AG04450 (cell line): ENCODE measurements around the gene HORMAD2. TPM values are rescaled to one million over a fixed set of nuclear protein-coding genes. Genes with fewer than 3 reads are reported as not detected.

Experiments
- CTCF ChIA-PET: fragments of 300-600, 350-600 bp; formaldehyde crosslinking; extraction: SDS; loops from one replicate; lab custom pipeline; 2022; ENCODE audit warnings: antibody characterized with exemption, inconsistent platforms; lab: Charles Lee
- POLR2A ChIA-PET: fragments of 350-600 bp; formaldehyde crosslinking; extraction: SDS; loops from one replicate; lab custom pipeline; 2021; ENCODE audit warnings: antibody characterized with exemption, inconsistent platforms; lab: Yijun Ruan, JAX
- DNase-seq: peaks from one replicate; pipeline ENCODE4 v3.0.0-alpha.2; 2011; ENCODE audit warnings: low read depth, low spot score
- H3K27ac ChIP-seq: one replicate; pipeline ENCODE4 v1.5.1; 2012; ENCODE audit warnings: low read depth, low read length, control low read depth
- H3K27me3 ChIP-seq: one replicate; pipeline ENCODE4 v1.6.0; 2012; ENCODE audit warnings: low read length; ENCODE audit not compliant: control insufficient read depth, insufficient read depth
- H3K4me3 ChIP-seq: 2 replicates; pipeline ENCODE4 v1.5.1; 2011; ENCODE audit warnings: mild to moderate bottlenecking, low read depth, low read length, control low read depth
- H3K9me3 ChIP-seq: 2 replicates; pipeline ENCODE4 v1.5.1; 2012; ENCODE audit warnings: low read length; ENCODE audit not compliant: control insufficient read depth, insufficient read depth
- CTCF ChIP-seq: IDR thresholded peaks from 2 replicates; pipeline ENCODE4 v1.5.1; 2011; ENCODE audit warnings: low read depth, low read length, control low read depth, inconsistent platforms
- polyA plus RNA-seq: library from polyadenylated mRNA; depleted of rRNA; stranded (reverse); fragments of >200 nt; gene quantifications from 2 replicates; pipeline ENCODE4 v1.2.3, GENCODE V29; 2011

The HORMAD2 gene
- polyA plus RNA-seq, 1 experiment = not detected

DNA sequence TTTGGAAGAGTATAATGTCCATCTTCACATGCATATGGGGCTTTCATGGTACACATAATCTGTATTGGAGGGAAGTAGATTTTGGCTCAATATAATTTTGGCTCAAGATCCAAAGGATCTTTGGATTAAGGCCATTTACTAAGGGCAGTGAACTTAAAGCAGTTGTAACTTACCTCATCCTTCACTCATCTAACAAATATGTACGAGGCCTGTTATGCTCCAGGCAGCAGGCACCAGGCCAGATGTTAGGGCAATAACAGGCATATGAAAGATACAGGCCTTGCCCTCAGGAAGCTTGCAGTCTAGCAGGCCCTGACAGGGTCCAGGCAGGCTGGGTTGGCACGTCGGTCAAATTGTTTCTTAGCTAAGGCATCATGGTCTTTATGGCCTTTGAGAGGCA is 121.7 kb downstream of the HORMAD2 start:
- Histone ChIP-seq H3K27me3 (no peaks in the 10 kb centered on the region), H3K27ac (no peak overlapping the region), H3K4me3 (no peak overlapping the region), H3K9me3 (peaks cover 12% of the 10 kb centered on the region)
- no peak for DNase-seq
- TF ChIP-seq CTCF = no peak
- ChIA-PET CTCF (interaction anchor here (1.2 kb wide), 1 partner anchor 94 kb away, joined by 7 read pairs; no protein-coding TSS in a partner anchor), POLR2A (no interaction called here)

- H3K27me3 ChIP-seq = no peaks in the 10 kb centered on the region
- no peak overlapping the region for H3K4me3 ChIP-seq
- no peak for TF ChIP-seq CTCF
- ChIA-PET POLR2A (no interaction called here), CTCF (interaction anchor here (1.2 kb wide), 1 partner anchor 94 kb away, joined by 7 read pairs; no protein-coding TSS in a partner anchor)
- no peak for DNase-seq
- peaks cover 12% of the 10 kb centered on the region for H3K9me3 ChIP-seq
- H3K27ac ChIP-seq = peak overlapping the region; percentile 85
These were observed 122.3 kb downstream of the HORMAD2 start for GRCh38 chr22:30202531-30203006.

DNA sequence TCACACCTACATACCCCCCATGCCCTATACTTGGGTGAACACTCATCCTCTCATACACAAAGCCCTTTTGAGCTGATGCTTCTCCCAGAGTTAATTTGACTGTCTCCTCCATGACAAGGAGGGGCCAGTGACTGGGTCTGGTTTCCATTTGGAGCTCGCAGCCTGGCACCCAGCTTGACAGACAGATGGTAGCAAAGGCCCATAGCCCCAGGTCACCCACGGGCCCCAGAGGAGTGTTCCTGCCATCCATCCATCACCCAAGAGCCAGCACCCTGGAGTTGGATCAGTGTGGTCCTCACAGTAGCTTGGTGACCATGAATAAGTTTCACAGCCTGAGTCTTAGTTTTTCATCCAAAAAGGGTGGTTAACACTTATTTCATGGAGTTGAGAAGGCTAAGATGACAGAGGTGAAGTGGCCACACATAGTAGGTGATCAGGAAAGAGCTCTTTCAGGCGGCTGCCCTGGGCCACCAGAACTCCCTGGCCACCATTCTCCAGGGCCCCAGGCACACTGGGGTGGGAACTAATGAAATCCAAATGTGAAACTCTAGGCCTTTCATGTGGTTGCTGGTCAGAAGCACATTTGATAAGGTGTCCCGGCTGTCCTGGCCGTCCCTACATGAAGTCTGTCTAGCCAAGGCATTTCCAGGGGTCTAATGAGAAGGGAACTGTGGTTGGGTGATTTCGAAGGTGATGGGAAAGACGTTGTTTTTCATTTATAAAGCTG is 123.9 kb downstream of the HORMAD2 start:
- DNase-seq = no peak
- Histone ChIP-seq H3K27me3 (no peaks in the 10 kb centered on the region), H3K9me3 (peaks cover 12% of the 10 kb centered on the region), H3K27ac (peak overlapping the region; percentile 100), H3K4me3 (no peak overlapping the region)
- ChIA-PET POLR2A (interaction anchor here (1.0 to 3.4 kb wide), 8 partner anchors 8 to 96 kb away, joined by 3 to 58 read pairs (median 4); no protein-coding TSS in a partner anchor), CTCF (interaction anchor here (1.0 to 1.4 kb wide), 4 partner anchors 9 to 97 kb away, joined by 3 to 5 read pairs (median 4); no protein-coding TSS in a partner anchor)
- no peak for TF ChIP-seq CTCF

- peak; percentile 72 for DNase-seq
- Histone ChIP-seq H3K9me3 (peaks cover 12% of the 10 kb centered on the region), H3K27ac (peak overlapping the region; percentile 100), H3K4me3 (no peak overlapping the region), H3K27me3 (no peaks in the 10 kb centered on the region)
- ChIA-PET POLR2A (interaction anchor here (1.0 to 3.4 kb wide), 11 partner anchors 9 to 97 kb away, joined by 3 to 58 read pairs (median 4); no protein-coding TSS in a partner anchor), CTCF (interaction anchor here (1.0 to 1.4 kb wide), 4 partner anchors 9 to 98 kb away, joined by 3 to 5 read pairs (median 4); no protein-coding TSS in a partner anchor)
- no peak for TF ChIP-seq CTCF
These were observed 124.5 kb downstream of the HORMAD2 start for GRCh38 chr22:30204742-30205111.
